Measurements from ENCODE around the gene PRSS8.

DNA sequence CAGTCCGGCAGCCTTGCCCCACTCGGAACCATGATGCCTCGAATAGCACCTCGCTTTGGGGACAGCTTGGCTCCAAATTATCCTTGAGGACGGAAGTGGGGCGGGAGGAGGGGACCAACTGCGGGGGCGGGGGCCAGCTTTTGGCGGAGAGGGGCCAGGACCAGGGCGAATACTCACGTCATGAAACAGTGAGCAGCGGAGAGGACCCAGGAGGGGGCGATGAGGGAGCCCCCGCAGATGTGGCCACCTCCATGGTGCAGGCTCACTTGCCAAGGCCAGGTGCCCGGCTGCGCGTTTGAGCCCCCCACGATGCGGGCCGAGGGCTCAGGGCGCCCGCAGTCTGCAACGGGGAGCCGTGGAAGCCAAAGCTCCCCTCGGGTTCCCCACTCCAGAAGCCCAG, 13.4 kb upstream of the PRSS8 start:
- no peak for TF ChIP-seq POLR2A (IDR thresholded peaks at IDR 0.05)
- no peak for TF ChIP-seq CTCF (IDR thresholded peaks at IDR 0.05)
- no peak for TF ChIP-seq EP300 (IDR thresholded peaks at IDR 0.05; ENCODE audit: low read depth)
